Esophagus muscularis mucosa (tissue), 4 donors: ENCODE measurements around the gene DNAJC16. TPM values are rescaled to one million over a fixed set of nuclear protein-coding genes. Genes with fewer than 3 reads are reported as not detected.
"Not testable (repeated sequence)": the region's sequence is repeated elsewhere in the genome, so short reads cannot be mapped to it uniquely, and the experiment has no call there.

Experiments
- DNase-seq: peaks from one replicate; pipeline ENCODE4 v3.0.0-alpha.2; 2017; ENCODE audit errors: extremely low spot score
- H3K27ac ChIP-seq, 4 donors: fragments of 200-600 bp; sonication (generic); replicated peaks in 1 of 4; 1 replicate in 3 of 4; 2 replicates in 1 of 4; pipeline ENCODE4 v1.5.1; 2016 to 2019; ENCODE audit warnings: mild to moderate bottlenecking in 1 of 4
- H3K27me3 ChIP-seq, 4 donors: fragments of 200-600 bp; sonication (generic); one replicate each; pipeline versions ENCODE4 v1.5.1 to v1.6.0; 2016 to 2019
- H3K36me3 ChIP-seq, 4 donors: fragments of 200-600 bp; sonication (generic); one replicate each; pipeline ENCODE4 v1.5.1; 2016 to 2019
- H3K4me1 ChIP-seq, 4 donors: fragments of 200-600 bp; sonication (generic); one replicate each; pipeline ENCODE4 v1.5.1; 2016 to 2019
- H3K4me3 ChIP-seq, 4 donors: fragments of 200-600 bp; sonication (generic); 1 replicate in 2 of 4; 2 replicates in 2 of 4; pipeline ENCODE4 v1.5.1; 2016 to 2019; ENCODE audit warnings: mild to moderate bottlenecking in 4 of 4, moderate library complexity in 1 of 4
- H3K9me3 ChIP-seq, 4 donors: fragments of 200-600 bp; sonication (generic); 1 replicate in 3 of 4; 2 replicates in 1 of 4; pipeline ENCODE4 v1.5.1; 2016 to 2019
- CTCF ChIP-seq, 3 experiments: fragments of 200-600 bp in 2 of 3; fragments of 450-650 bp in 1 of 3; sonication (generic) in 2 of 3; IDR thresholded peaks; one replicate each; pipeline ENCODE4 v1.5.1; 2017 to 2019; ENCODE audit warnings: antibody characterized with exemption in 3 of 3, mild to moderate bottlenecking in 2 of 3, moderate library complexity in 1 of 3
- EP300 ChIP-seq: sonication (generic); formaldehyde crosslinking; IDR thresholded peaks from one replicate; pipeline ENCODE4 v1.6.1; 2017; ENCODE audit warnings: antibody characterized with exemption
- POLR2A ChIP-seq: fragments of 450-650 bp; IDR thresholded peaks from one replicate; pipeline ENCODE4 v1.6.1; 2017; ENCODE audit warnings: antibody characterized with exemption, moderate library complexity, mild to moderate bottlenecking, low read depth
- POLR2AphosphoS5 ChIP-seq, 2 donors: sonication (generic); formaldehyde crosslinking; IDR thresholded peaks; one replicate each; pipeline ENCODE4 v1.6.1; 2017; ENCODE audit warnings: antibody characterized with exemption in 2 of 2
- WGBS: methylation state at CpG from one replicate; pipeline ENCODE4 v1.1.5; 2018; 5-methylcytosine and 5-hydroxymethylcytosine counted together
- intact Hi-C: fragments of 100-400 bp; cut with DNase I; formaldehyde crosslinking; loops from one replicate; pipeline ENCODE4 v1.15.1; 2023
- total RNA-seq, 4 donors: library from RNA; depleted of rRNA; stranded (reverse); fragments of >200 nt; gene quantifications; one replicate each; pipeline versions ENCODE4 v1.1.0 to v1.2.1, GENCODE V29; 2016

The DNAJC16 gene
- total RNA-seq = 10 to 100 TPM; 12.0 to 13.0 (median 12.4) TPM

- peak; percentile 100 for DNase-seq
- intact Hi-C loops = loop anchor here (5.0 kb wide), 1 partner anchor 91 kb away; the partner anchor contains the start of gene DDI2
- Histone ChIP-seq H3K27me3 (no peaks in the 10 kb centered on the region), H3K4me1 (peaks cover 26 to 42% (median 41%) of the 10 kb centered on the region in 4 donors), H3K27ac (peak within 1 kb of the TSS; percentile 92 to 97 (median 96)), H3K9me3 (no peaks in the 10 kb centered on the region), H3K4me3 (peak within 1 kb of the TSS; percentile 90 to 97 (median 94)), H3K36me3 (peaks cover 0 to 15% (median 11%) of the 10 kb centered on the region in 4 donors)
- TF ChIP-seq CTCF (IDR thresholded peaks at IDR 0.05) = peak in 2 of 3 experiments; percentile 19 to 24
- TF ChIP-seq POLR2A = peak; percentile 60
- TF ChIP-seq EP300 = no peak
- peak; percentile 93 to 100 for TF ChIP-seq POLR2AphosphoS5 (IDR thresholded peaks at IDR 0.05)
- 0% methylated on average over 19 of the region's 65 CpGs for WGBS
Measured at GRCh38 chr1:15526490-15527339, at the start of gene DNAJC16. Gene DNAJC16 (plus strand): TSS chr1:15526848. CDS start chr1:15529106, 2,258 bp downstream.

- WGBS = 86% methylated on average over 3 of the region's 3 CpGs
- intact Hi-C loops = no loop called here
- H3K4me1 ChIP-seq = no peaks in the 10 kb centered on the region
Measured at GRCh38 chr1:15476927-15477326, 49.7 kb upstream of the DNAJC16 start.

GRCh38 chr1:15477646-15478212 lies 48.9 kb upstream of the DNAJC16 start:
- Histone ChIP-seq H3K27ac (no peak overlapping the region), H3K4me3 (no peak overlapping the region), H3K36me3 (no peaks in the 10 kb centered on the region), H3K9me3 (no peaks in the 10 kb centered on the region), H3K27me3 (no peaks in the 10 kb centered on the region), H3K4me1 (no peaks in the 10 kb centered on the region)
- intact Hi-C loops = no loop called here
- no peak for DNase-seq
- 90% methylated on average over 5 of the region's 5 CpGs for WGBS
- TF ChIP-seq POLR2A (no peak), POLR2AphosphoS5 (IDR thresholded peaks at IDR 0.05) (no peak), EP300 (no peak), CTCF (IDR thresholded peaks at IDR 0.05) (no peak)

More at GRCh38 chr1:15476927-15477326, 49.7 kb upstream of the DNAJC16 start:
- H3K27me3 ChIP-seq = no peaks in the 10 kb centered on the region
- H3K36me3 ChIP-seq = no peaks in the 10 kb centered on the region
- TF ChIP-seq EP300 = no peak
- TF ChIP-seq POLR2A = no peak
- no peak for TF ChIP-seq POLR2AphosphoS5 (IDR thresholded peaks at IDR 0.05)
- no peak for TF ChIP-seq CTCF (IDR thresholded peaks at IDR 0.05)
- no peak overlapping the region for H3K4me3 ChIP-seq
- no peak for DNase-seq
- H3K27ac ChIP-seq = no peak overlapping the region
- no peaks in the 10 kb centered on the region for H3K9me3 ChIP-seq

- Histone ChIP-seq H3K4me1 (no peaks in the 10 kb centered on the region), H3K36me3 (no peaks in the 10 kb centered on the region), H3K27me3 (no peaks in the 10 kb centered on the region), H3K9me3 (no peaks in the 10 kb centered on the region), H3K4me3 (no peak overlapping the region), H3K27ac (no peak overlapping the region)
- TF ChIP-seq POLR2AphosphoS5 (IDR thresholded peaks at IDR 0.05) (no peak), POLR2A (no peak), EP300 (no peak), CTCF (IDR thresholded peaks at IDR 0.05) (no peak)
- 94% methylated on average over 11 of the region's 11 CpGs for WGBS
- intact Hi-C loops = no loop called here
- DNase-seq = no peak
Measured at GRCh38 chr1:15479654-15480347, 46.8 kb upstream of the DNAJC16 start.

GRCh38 chr1:15482455-15482854 lies 44.2 kb upstream of the DNAJC16 start:
- H3K27me3 ChIP-seq, H3K4me1 ChIP-seq, H3K27ac ChIP-seq, DNase-seq, H3K4me3 ChIP-seq, intact Hi-C loops, H3K9me3 ChIP-seq: not testable (repeated sequence)
- peaks cover 0 to 11% (median 0%) of the 10 kb centered on the region in 4 donors for H3K36me3 ChIP-seq
- 90% methylated on average over 6 of the region's 6 CpGs for WGBS

- intact Hi-C loops, H3K27ac ChIP-seq, H3K4me1 ChIP-seq, DNase-seq, H3K27me3 ChIP-seq, H3K4me3 ChIP-seq, H3K9me3 ChIP-seq: not testable (repeated sequence)
- 76% methylated on average over 10 of the region's 16 CpGs for WGBS
- H3K36me3 ChIP-seq = peaks cover 0 to 11% (median 0%) of the 10 kb centered on the region in 4 donors
Measured at GRCh38 chr1:15482983-15483543, 43.6 kb upstream of the DNAJC16 start.
